ENCODE data around the gene SNX4.

The SNX4 gene

DNA sequence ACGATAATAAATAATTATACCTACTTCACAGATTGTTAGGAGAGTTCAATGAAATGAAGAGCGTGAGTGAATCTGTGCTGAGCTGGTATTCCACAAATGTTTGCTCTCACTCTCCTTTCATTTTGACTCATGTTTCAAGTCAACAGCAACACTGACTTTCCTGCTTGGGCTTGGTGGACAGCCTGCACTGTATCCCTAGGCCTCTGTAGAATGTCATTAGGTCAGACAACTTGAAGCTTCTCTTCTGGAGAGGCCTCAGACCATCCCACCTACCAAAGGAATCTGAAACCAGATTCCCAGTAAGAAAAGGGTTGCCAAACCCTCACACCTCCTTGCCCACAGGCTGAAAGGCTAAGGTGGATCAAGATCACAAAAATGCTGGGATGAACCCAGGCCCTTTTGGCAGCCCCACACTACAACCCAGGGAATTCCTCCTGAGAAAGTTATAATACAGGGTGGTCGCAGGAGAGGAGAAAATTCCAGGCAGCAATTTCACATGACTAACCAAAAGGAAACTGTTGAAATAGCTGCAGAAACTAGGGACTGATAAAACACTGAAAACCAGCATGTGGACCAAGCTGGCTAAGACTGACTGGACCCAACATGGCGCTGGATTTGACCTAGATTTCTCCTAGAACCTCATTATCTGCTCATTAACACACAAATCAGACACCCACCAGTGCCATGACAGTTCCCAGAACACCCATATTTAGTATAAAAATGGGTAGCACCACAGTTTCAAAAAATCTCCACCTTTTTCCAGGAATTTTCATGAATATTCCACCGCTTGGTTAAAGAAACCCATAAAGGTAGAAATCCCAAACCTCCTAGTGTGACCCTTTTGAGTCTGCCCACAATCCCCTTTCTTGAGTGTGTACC, 87.9 kb downstream of the SNX4 start:
- no peak overlapping the region for H3K4me3 ChIP-seq (replicated peaks; ENCODE audit: low read depth, low read length)
- TF ChIP-seq, protein P1, sequence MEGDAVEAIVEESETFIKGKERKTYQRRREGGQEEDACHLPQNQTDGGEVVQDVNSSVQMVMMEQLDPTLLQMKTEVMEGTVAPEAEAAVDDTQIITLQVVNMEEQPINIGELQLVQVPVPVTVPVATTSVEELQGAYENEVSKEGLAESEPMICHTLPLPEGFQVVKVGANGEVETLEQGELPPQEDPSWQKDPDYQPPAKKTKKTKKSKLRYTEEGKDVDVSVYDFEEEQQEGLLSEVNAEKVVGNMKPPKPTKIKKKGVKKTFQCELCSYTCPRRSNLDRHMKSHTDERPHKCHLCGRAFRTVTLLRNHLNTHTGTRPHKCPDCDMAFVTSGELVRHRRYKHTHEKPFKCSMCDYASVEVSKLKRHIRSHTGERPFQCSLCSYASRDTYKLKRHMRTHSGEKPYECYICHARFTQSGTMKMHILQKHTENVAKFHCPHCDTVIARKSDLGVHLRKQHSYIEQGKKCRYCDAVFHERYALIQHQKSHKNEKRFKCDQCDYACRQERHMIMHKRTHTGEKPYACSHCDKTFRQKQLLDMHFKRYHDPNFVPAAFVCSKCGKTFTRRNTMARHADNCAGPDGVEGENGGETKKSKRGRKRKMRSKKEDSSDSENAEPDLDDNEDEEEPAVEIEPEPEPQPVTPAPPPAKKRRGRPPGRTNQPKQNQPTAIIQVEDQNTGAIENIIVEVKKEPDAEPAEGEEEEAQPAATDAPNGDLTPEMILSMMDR (IDR thresholded peaks at IDR 0.05; ENCODE audit: low read length, missing control alignments), result no peak
- peak; percentile 17 for DNase-seq (ENCODE audit: low read depth)

DNA sequence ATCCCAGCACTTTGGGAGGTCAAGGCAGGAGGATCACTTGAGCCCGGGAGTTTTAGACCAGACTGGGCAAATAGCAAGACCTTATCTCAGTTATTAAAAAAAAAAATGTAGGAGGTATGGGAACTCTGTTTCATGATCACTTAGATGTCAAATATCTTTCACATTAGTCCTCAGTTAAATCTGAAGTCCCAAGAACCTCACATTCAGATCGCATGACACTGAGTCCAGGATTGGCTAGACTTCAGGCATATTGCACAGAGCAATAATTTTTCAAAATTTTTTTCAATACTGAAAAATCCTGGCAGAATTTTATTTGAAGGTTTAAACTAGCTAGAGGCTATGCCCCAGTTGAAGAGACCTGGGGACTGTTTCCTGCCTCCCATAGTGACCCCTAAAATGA, 88.6 kb downstream of the SNX4 start:
- H3K4me3 ChIP-seq (replicated peaks; ENCODE audit: low read depth, low read length), result no peak overlapping the region
- peak; percentile 22 for DNase-seq (ENCODE audit: low read depth)

DNA sequence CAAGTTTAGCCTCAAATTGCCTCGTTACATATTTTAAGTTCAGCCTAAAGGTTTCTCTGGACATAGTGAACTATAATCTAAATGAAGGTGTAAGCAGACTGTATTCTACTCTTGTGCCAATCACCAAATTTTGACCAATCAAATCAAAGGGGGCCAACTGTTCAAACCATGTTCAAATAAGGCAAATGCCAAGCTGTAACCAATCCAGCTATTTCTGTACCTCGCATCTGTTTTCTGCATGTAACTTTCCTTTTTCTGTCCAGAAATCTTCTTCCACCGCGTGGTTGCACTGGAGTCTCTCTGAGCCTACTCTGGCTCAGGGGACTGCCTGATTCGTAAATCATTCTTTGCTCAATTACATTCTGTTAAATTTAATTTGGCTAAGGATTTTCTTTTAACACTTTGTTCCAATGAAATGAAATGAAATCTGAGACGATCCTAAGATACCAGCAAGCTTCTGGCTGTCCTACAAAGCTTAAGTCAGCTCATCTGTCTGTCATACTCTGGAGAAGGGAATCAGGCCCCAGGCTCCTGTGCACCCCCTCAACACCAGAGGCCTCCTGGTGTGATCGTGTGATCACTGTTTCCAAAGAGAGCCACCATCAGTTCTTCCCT, 91.7 kb downstream of the SNX4 start:
- no peak for DNase-seq (ENCODE audit: low read depth)
- no peak overlapping the region for H3K4me3 ChIP-seq (replicated peaks; ENCODE audit: low read depth, low read length)
- TF ChIP-seq, protein P1 (IDR thresholded peaks at IDR 0.05; ENCODE audit: low read length, missing control alignments), result no peak

More for the DNA sequence above, 88.6 kb downstream of the SNX4 start:
- TF ChIP-seq, protein P1 (IDR thresholded peaks at IDR 0.05; ENCODE audit: low read length, missing control alignments), result no peak

DNA sequence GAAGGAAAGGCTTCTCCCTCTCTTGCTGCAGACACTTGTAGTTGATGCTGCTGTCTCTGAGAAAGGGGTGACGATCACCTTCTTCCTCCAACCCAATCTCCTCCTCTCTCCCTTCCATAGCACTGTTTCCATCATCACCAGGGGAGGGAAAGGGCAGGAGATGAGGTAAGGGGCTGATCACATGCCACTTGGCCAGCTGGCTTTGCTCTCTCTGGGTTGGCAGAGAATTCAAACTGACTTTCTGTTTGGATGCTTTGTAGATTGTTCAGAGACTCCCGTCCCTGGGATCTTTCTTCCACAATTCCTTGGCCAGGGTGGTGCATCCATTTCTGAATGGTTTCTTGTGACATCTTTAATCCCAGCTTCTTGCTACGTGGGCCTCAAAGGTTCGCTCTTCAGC, 101.7 kb downstream of the SNX4 start:
- no peak overlapping the region for H3K4me3 ChIP-seq (replicated peaks; ENCODE audit: low read depth, low read length)
- DNase-seq (ENCODE audit: low read depth), result no peak
- TF ChIP-seq, protein P1 (IDR thresholded peaks at IDR 0.05; ENCODE audit: low read length, missing control alignments), result no peak

DNA sequence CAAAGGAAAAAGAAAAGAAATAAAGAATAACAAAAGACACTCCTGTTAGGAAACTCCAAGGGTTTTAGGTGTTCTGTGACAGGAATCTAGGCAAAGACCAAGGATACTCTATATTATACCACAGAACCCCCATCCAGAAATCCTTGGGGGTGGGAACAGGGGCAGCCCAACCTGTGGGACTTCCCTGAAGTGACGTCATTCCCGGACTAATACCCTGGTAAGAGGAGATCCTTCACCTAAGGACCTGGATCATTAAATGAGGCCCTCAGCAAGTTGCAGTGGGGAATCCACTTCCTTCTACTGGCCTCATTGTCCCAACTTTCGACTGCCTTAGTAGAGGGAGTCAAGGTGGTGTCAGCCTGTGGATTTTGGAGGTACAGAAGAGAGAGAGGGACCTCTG, 103.8 kb downstream of the SNX4 start:
- DNase-seq (ENCODE audit: low read depth), result no peak
- no peak overlapping the region for H3K4me3 ChIP-seq (replicated peaks; ENCODE audit: low read depth, low read length)
- TF ChIP-seq, protein P1 (IDR thresholded peaks at IDR 0.05; ENCODE audit: low read length, missing control alignments), result no peak

DNA sequence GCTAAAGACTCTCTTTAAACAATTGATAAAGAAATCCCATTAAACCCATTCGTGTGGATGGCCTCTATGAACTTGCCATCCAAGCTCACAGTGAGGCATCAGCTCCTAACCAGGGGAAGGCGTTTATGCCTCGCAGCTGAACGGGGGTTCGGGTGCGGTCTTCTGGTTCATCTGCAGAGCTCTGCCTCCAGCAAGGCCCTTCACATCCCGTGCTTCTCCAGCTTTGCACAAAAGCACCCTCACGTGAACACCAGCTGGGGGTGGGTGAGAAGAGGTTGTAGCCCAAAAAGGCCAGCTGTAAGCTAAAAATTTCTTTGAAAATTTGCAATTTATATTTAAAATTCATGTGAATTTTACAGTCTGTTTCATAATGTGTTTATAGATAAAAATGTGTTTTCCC, 105.3 kb downstream of the SNX4 start:
- H3K4me3 ChIP-seq (replicated peaks; ENCODE audit: low read depth, low read length), result no peak overlapping the region
- TF ChIP-seq, protein P1 (IDR thresholded peaks at IDR 0.05; ENCODE audit: low read length, missing control alignments), result no peak
- DNase-seq (ENCODE audit: low read depth), result no peak

All from fibroblast of pulmonary artery (primary cell).